Activated T-helper 2 cell treated with anti-CD3 and anti-CD28 coated beads, Interferon-gamma antibody, Interleukin-2, Interleukin-4, amounts not matched to agents 10 μg/mL and 5 μg/mL and 100 μg/mL, durations not matched to agents 14 hours and 24 hours and 36 hours (primary cell): ENCODE data around the gene PLEKHH3. TPM values are rescaled to one million over a fixed set of nuclear protein-coding genes. Genes with fewer than 3 reads are reported as not detected.
"Not testable (repeated sequence)": the region's sequence is repeated elsewhere in the genome, so short reads cannot be mapped to it uniquely, and the experiment has no call there.

Experiments
- DNase-seq: peaks from one replicate; pipeline ENCODE4 v3.0.0; 2021; ENCODE audit warnings: low spot score
- H3K27ac Mint-ChIP-seq: one replicate; pipeline ENCODE4 v1.8.0; 2021; ENCODE audit warnings: mixed read lengths
- H3K27me3 Mint-ChIP-seq: one replicate; pipeline ENCODE4 v1.8.0; 2021; ENCODE audit warnings: low read depth, mixed read lengths
- H3K36me3 Mint-ChIP-seq: one replicate; pipeline ENCODE4 v1.8.0; 2021; ENCODE audit warnings: low read depth, mixed read lengths
- H3K4me1 Mint-ChIP-seq: one replicate; pipeline ENCODE4 v1.8.0; 2021; ENCODE audit warnings: low read depth, mixed read lengths
- H3K4me3 Mint-ChIP-seq: one replicate; pipeline ENCODE4 v1.8.0; 2021; ENCODE audit warnings: low read depth, mild to moderate bottlenecking, moderate library complexity, mixed read lengths
- H3K9me3 Mint-ChIP-seq: one replicate; pipeline ENCODE4 v1.8.0; 2021; ENCODE audit warnings: mixed read lengths
- intact Hi-C: fragments of 100-400 bp; cut with micrococcal nuclease; formaldehyde crosslinking; loops from one replicate; pipeline ENCODE4 v1.15.1; 2023
- total RNA-seq: library from RNA; stranded (reverse); gene quantifications from 2 replicates; pipeline ENCODE4 v1.2.3, GENCODE V29; 2022

The PLEKHH3 gene
- total RNA-seq, 1 donor from 2014 or later, result 0.57 TPM

DNA sequence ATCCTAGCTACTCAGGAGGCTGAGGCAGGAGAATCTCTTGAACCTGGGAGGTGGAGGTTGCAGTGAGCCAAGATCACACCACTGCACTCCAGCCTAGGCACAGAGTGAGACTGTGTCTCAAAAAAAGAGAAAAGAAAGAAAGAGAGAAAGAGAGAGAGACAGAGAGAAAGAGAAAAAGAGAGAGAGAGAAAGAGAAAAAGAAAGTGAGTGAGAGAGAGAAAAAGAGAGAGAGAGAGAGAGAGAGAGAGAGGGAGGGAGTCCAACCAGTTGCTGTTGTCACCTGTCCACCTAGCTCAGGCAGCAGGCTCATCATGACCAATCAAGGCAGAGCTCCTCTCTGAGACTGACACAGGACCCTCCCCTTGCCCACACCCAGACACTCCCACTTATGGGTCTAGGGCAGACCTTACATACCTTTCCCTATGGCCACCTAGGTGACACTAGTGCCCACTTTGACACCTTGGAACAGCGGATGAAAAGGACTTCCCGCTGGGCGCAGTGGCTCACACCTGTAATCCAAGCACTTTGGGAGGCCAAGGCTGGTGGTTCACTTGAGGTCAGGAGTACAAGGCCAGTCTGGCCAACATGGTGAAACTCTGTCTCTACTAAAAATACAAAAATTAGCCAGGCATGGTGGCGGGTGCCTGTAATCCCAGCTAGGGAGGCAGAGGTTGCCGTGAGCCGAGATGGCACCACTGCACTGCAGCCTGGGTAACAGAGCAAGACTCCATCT lies 49.6 kb downstream of the PLEKHH3 start:
- DNase-seq, H3K4me1 Mint-ChIP-seq, intact Hi-C loops, H3K4me3 Mint-ChIP-seq, H3K9me3 Mint-ChIP-seq, H3K36me3 Mint-ChIP-seq, H3K27ac Mint-ChIP-seq, H3K27me3 Mint-ChIP-seq: not testable (repeated sequence)

DNA sequence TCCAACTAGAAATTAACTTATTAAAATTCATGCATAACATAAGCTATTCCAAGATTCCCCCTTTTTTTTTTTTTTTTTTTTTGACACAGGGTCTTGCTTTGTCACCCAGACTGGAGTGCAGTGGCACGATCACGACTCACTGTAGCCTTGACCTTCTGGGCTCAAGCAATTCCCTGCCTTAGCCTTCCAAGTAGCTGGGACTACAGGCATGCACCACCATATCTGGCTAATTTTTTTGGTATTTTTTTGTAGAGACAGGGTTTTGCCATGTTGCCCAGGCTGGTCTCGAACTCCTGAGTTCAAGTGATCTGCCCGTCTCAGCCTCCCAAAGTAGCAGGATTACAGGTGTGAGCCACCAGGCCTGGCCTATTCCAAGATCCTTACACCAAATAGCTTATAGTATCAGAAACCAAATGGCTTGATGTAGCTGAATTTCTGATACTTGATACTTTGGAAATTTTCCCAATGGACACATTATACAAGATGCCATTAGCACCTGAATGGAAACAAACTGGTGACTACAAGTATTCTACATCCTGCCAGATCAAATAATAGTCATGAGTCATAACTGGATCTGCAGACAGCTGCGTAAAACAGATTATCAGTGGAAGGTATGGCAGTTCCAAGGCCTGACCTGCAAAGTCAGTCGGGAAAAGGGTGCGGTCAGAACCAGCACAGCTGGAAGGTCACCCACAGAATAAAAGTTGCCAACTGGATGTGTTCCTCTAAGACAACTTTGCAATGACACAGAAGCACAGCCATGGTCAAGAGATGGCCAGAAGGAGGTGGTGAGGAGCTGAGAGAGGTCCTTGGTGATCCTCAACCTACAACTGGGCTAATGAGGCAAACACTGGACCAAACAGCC lies 52.8 kb downstream of the PLEKHH3 start:
- H3K27me3 Mint-ChIP-seq, result peaks cover 7% of the 10 kb centered on the region

DNA sequence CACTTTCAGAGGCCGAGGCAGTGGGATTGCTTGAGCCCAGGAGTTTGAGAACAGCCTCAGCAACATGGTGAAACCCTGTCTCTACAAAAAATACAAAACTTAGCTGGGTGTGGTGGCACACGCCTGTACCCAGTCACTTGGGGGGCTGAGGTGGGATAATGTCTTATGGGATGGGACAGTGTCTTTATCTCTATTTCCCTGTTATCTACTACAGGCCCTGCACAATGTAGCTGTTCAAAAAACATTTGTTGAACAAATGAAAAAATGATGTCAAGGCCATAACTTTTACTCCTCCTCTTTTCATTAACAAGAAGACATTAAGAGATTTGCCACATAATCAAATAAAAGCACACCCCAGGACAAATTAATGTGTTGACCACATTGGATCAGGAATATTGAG lies 53.5 kb downstream of the PLEKHH3 start:
- no peak overlapping the region for H3K27ac Mint-ChIP-seq
- H3K4me3 Mint-ChIP-seq, result no peak overlapping the region
- peaks cover 7% of the 10 kb centered on the region for H3K4me1 Mint-ChIP-seq
- H3K27me3 Mint-ChIP-seq, result peaks cover 7% of the 10 kb centered on the region
- H3K36me3 Mint-ChIP-seq, result no peaks in the 10 kb centered on the region
- no peaks in the 10 kb centered on the region for H3K9me3 Mint-ChIP-seq
- DNase-seq, result no peak
- intact Hi-C loops, result no loop called here

More for the DNA sequence above, 52.8 kb downstream of the PLEKHH3 start:
- intact Hi-C loops, result no loop called here
- Mint-ChIP-seq H3K9me3 (no peaks in the 10 kb centered on the region), H3K4me1 (peaks cover 2% of the 10 kb centered on the region), H3K27ac (no peak overlapping the region), H3K36me3 (no peaks in the 10 kb centered on the region), H3K4me3 (no peak overlapping the region)
- DNase-seq, result no peak

DNA sequence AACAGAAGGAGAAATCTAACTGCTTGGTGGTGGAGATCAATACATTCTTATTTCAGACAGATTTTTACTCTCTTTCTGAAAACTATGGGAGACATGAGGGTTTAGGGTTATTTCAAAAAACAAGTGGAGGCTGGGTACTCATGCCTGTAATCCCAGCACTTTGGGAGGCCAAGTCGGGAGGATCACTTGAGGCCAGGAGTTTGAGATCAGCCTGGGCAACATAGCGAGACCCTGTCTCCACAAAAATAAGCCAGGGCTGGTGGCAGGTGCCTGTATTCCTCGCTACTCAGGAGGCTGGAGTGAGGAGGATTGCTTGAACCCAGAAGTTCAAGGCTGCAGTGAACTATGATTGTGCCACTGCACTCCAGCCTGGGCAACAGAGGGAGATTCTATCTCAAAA lies 54.8 kb downstream of the PLEKHH3 start:
- H3K27ac Mint-ChIP-seq, intact Hi-C loops, H3K36me3 Mint-ChIP-seq, H3K4me3 Mint-ChIP-seq, H3K4me1 Mint-ChIP-seq, DNase-seq, H3K27me3 Mint-ChIP-seq, H3K9me3 Mint-ChIP-seq: not testable (repeated sequence)

DNA sequence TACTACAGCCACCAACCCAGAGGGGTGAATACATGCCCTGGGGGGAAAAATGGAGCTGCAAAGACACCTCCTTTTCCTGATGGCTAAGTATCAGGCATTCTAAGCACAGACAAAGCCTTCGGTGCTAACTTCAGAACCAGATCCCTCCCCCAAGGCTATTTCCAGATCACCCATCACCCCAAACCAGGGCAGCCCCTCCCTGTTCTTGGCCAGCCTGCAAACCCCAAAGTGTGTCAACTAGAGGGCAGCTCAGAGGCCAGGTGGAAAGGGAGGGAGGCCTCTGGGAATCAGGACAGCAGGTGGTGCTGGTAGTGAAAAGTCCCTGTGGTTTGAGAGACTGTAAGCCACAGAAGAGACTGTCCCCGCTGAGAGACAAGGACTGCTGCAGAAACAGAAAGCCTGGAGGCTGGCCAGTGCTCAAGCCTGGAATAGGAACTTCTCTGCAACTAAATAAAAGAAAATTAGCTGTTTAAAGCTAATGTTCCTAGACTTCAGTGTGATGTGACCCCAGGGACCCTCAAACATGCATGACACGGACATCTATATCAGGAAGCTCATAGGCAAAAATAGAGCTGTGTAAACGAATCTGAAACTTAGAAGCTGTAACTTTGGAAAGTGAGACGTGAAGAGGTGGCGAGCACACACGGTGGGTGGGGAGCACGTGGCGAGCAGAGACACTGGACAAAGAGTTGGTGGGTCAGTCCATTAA lies 58.2 kb downstream of the PLEKHH3 start:
- peaks cover 5% of the 10 kb centered on the region for H3K27me3 Mint-ChIP-seq
- peaks cover 24% of the 10 kb centered on the region for H3K36me3 Mint-ChIP-seq
- H3K27ac Mint-ChIP-seq, result no peak overlapping the region
- H3K4me1 Mint-ChIP-seq, result peaks cover 7% of the 10 kb centered on the region
- no peak overlapping the region for H3K4me3 Mint-ChIP-seq
- no peaks in the 10 kb centered on the region for H3K9me3 Mint-ChIP-seq
- DNase-seq, result no peak
- intact Hi-C loops, result no loop called here

DNA sequence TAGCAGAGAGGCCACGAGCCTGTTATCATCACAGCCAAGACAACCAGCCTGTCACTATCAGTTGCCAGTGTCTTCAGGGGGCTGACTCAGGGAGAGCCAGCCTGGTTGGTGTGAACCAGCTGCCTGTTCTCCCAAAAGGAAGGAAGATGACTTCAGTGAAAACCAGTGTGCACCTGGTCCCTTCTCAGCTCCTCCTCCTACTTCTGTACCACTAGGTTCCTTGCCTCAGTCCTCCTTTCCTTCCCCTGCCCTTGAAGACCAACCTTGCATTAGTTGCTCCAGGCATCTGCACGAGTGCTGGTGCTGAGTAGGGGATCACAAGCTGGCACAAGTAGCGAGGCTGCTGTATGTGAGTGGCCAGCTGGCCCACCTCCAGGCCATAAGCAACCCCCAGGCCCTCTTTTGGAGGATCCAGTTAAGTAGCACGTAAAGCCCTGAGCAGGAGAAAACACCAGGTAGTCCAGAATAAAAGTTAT lies 58.8 kb downstream of the PLEKHH3 start:
- intact Hi-C loops, result no loop called here
- Mint-ChIP-seq H3K27ac (no peak overlapping the region), H3K36me3 (peaks cover 27% of the 10 kb centered on the region)

More for the DNA sequence above, 58.8 kb downstream of the PLEKHH3 start:
- Mint-ChIP-seq H3K4me1 (peaks cover 7% of the 10 kb centered on the region), H3K9me3 (no peaks in the 10 kb centered on the region), H3K4me3 (no peak overlapping the region), H3K27me3 (peaks cover 5% of the 10 kb centered on the region)
- DNase-seq, result no peak

Other genes with a start within 250 kb of the PLEKHH3 start
- gene ATP6V0A1, start 218.1 kb downstream of the PLEKHH3 start, total RNA-seq, result 16.0 and 17.5 TPM in 2 replicates
- 17.4 and 19.9 TPM in 2 replicates for gene NAGLU, start 140.8 kb downstream of the PLEKHH3 start, total RNA-seq
- gene HSD17B1, start 124.1 kb downstream of the PLEKHH3 start, total RNA-seq, result 0.91 and 1.4 TPM in 2 replicates
- gene COASY, start 114.8 kb downstream of the PLEKHH3 start, total RNA-seq, result 90.6 and 91.6 TPM in 2 replicates
- gene MLX, start 109.9 kb downstream of the PLEKHH3 start, total RNA-seq, result 54.8 and 60.0 TPM in 2 replicates
- gene PSMC3IP, start 99.3 kb downstream of the PLEKHH3 start, total RNA-seq, result 23.3 and 26.6 TPM in 2 replicates
- 37.7 and 39.0 TPM in 2 replicates for gene RETREG3, start 67.6 kb downstream of the PLEKHH3 start, total RNA-seq
- gene TUBG1, start 67.3 kb downstream of the PLEKHH3 start, total RNA-seq, result 85.5 and 94.9 TPM in 2 replicates
- 12.2 and 12.6 TPM in 2 replicates for gene TUBG2, start 17.7 kb downstream of the PLEKHH3 start, total RNA-seq
- gene CCR10, start 4.8 kb upstream of the PLEKHH3 start, total RNA-seq, result 0.16 and 0.23 TPM in 2 replicates
- gene CNTNAP1, start 5.5 kb upstream of the PLEKHH3 start, total RNA-seq, result 1.3 and 2.4 TPM in 2 replicates
- gene EZH1, start 68.0 kb upstream of the PLEKHH3 start, total RNA-seq, result 36.1 and 37.1 TPM in 2 replicates
- gene RAMP2, start 84.2 kb upstream of the PLEKHH3 start, total RNA-seq, result not detected in 2 replicates
- gene VPS25, start 96.5 kb upstream of the PLEKHH3 start, total RNA-seq, result 88.8 and 90.4 TPM in 2 replicates
- 0.16 and 0.28 TPM in 2 replicates for gene WNK4, start 103.6 kb upstream of the PLEKHH3 start, total RNA-seq
- 51.2 and 51.7 TPM in 2 replicates for gene COA3, start 121.7 kb upstream of the PLEKHH3 start, total RNA-seq
- gene CNTD1, start 121.9 kb upstream of the PLEKHH3 start, total RNA-seq, result 0.09 TPM in 1 of 2 replicates, not detected in the other
- gene BECN1, start 147.3 kb upstream of the PLEKHH3 start, total RNA-seq, result 97.2 and 104 TPM in 2 replicates
- gene PSME3, start 156.4 kb upstream of the PLEKHH3 start, total RNA-seq, result 172 TPM in 2 replicates
- 3.2 TPM in 2 replicates for gene AOC2, start 167.6 kb upstream of the PLEKHH3 start, total RNA-seq
- gene AOC3, start 174.2 kb upstream of the PLEKHH3 start, total RNA-seq, result 1.6 and 2.4 TPM in 2 replicates
- gene G6PC1, start 223.8 kb upstream of the PLEKHH3 start, total RNA-seq, result not detected in 2 replicates